Measurements from ENCODE around the gene SLC30A9. TPM values are rescaled to one million over a fixed set of nuclear protein-coding genes. Genes with fewer than 3 reads are reported as not detected.

SLC30A9 gene
- total RNA-seq: 44.3 and 50.5 TPM in 2 replicates

DNA sequence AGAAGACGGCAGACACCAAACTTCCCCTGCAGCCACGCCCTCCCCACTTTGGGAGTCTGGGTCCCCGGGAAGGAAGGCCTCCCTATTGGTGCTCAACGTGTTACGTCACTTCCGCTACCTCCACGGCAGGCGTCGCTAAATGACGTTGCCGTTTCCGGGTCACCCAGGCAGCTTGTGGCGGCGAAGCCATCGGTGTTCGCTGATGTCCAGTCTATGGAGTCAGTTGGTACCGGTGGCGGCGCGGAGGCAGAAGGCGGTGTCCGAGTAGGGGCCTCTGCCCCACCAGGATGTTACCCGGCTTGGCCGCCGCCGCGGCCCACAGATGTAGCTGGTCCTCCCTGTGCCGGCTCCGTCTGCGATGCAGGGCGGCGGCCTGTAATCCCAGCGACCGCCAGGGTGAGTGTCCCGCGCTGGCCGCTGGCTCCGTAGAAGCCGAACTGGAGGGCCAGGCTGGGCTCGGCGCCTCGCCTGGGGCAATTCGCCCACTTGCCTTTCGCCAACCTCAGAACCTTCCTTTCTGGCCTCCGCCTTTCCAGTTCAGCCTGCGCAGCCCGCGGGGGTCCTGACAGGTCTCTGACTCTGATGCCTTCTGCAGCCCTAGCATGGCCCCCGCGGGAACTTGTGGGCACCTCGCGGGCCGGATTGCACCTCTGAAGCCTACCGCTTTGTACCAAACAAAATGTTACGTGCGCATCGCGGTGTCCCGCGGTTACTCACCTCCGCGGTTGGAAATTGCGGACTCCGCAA lies at the start of gene SLC30A9:
SLC30A9 (plus strand) TSS at position 166 of the 747 bp plus-strand sequence; CDS start at position 288, 122 bp downstream.

DNA sequence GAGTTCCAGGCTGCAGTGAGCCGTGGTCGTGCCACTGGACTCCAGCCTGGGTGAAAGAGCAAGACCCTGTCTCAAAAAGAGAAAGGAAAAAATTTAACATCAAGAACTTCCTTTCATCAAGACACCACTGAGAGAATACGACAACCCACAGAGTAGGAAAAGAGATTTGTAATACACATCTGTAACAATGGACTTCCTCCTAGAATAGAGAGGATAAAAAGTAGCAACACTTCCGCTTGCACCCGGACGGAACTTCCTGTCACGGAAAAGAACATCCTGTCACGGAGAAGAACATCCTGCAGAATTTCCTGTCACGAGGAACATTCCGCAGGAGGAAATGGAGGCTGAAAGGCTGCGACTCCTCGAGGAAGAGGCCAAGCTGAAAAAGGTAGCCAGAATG lies 8.9 kb upstream of the SLC30A9 start, which contains the start of gene DCAF4L1:
DCAF4L1 (plus strand) TSS at position 301 of the 400 bp plus-strand sequence; CDS start at position 338, 37 bp downstream.

Other genes with a start within 250 kb of the SLC30A9 start
- not detected in 2 replicates for gene PHOX2B, start 241.8 kb upstream of the SLC30A9 start, total RNA-seq
- 58.9 and 66.7 TPM in 2 replicates for gene TMEM33, start 55.1 kb upstream of the SLC30A9 start, total RNA-seq
- not detected in 2 replicates for gene DCAF4L1, start 8.8 kb upstream of the SLC30A9 start, total RNA-seq
- gene BEND4, start 162.1 kb downstream of the SLC30A9 start, total RNA-seq: not detected in 2 replicates

Data from hair follicular keratinocyte (primary cell).